Neutrophil (primary cell): ENCODE results near the gene RAD52.
A peak's percentile ranks its signal among the peaks of the same experiment; 100 is the strongest.

Source experiments
- H3K27ac ChIP-seq: fragments of 200-600 bp; sonication (generic); 2 replicates; pipeline ENCODE4 v1.5.1; 2016; ENCODE audit warnings: mild to moderate bottlenecking, moderate library complexity
- H3K27me3 ChIP-seq: fragments of 200-600 bp; sonication (generic); 2 replicates; pipeline ENCODE4 v1.6.0; 2016; ENCODE audit warnings: mild to moderate bottlenecking
- H3K36me3 ChIP-seq: fragments of 200-600 bp; sonication (generic); 2 replicates; pipeline ENCODE4 v1.5.1; 2017
- H3K4me1 ChIP-seq, 2 experiments: fragments of 200-600 bp in 1 of 2; sonication (generic) in 1 of 2; 1 replicate in 1 of 2; 2 replicates in 1 of 2; pipeline versions ENCODE4 v1.5.1 to v1.6.1; 2013 to 2016; ENCODE audit warnings: low read depth in 1 of 2, low read length in 1 of 2, mild to moderate bottlenecking in 1 of 2, moderate library complexity in 1 of 2; ENCODE audit not compliant: control insufficient read depth in 1 of 2, insufficient read depth in 1 of 2
- H3K4me3 ChIP-seq, 2 experiments: fragments of 200-600 bp in 1 of 2; sonication (generic) in 1 of 2; 1 replicate in 1 of 2; 2 replicates in 1 of 2; pipeline ENCODE4 v1.5.1; 2013 to 2016; ENCODE audit warnings: low read depth in 1 of 2, low read length in 1 of 2, mild to moderate bottlenecking in 1 of 2, moderate library complexity in 1 of 2
- H3K9me3 ChIP-seq: fragments of 200-600 bp; sonication (generic); 2 replicates; pipeline ENCODE4 v1.5.1; 2016
- TF ChIP-seq, protein P1 (sequence below): fragments of 200-600 bp; sonication (generic); IDR thresholded peaks from 2 replicates; pipeline ENCODE4 v1.5.1; 2016; ENCODE audit warnings: antibody characterized with exemption

The RAD52 gene

GRCh38 chr12:913919-914698 lies 35.4 kb downstream of the RAD52 start:
- Histone ChIP-seq H3K9me3 (no peaks in the 10 kb centered on the region), H3K27me3 (no peaks in the 10 kb centered on the region), H3K27ac (peak overlapping the region; percentile 62), H3K4me3 (no peak overlapping the region), H3K4me1 (peaks cover 4 to 27% of the 10 kb centered on the region in 2 experiments), H3K36me3 (peaks cover 51% of the 10 kb centered on the region)
- TF ChIP-seq, protein P1, sequence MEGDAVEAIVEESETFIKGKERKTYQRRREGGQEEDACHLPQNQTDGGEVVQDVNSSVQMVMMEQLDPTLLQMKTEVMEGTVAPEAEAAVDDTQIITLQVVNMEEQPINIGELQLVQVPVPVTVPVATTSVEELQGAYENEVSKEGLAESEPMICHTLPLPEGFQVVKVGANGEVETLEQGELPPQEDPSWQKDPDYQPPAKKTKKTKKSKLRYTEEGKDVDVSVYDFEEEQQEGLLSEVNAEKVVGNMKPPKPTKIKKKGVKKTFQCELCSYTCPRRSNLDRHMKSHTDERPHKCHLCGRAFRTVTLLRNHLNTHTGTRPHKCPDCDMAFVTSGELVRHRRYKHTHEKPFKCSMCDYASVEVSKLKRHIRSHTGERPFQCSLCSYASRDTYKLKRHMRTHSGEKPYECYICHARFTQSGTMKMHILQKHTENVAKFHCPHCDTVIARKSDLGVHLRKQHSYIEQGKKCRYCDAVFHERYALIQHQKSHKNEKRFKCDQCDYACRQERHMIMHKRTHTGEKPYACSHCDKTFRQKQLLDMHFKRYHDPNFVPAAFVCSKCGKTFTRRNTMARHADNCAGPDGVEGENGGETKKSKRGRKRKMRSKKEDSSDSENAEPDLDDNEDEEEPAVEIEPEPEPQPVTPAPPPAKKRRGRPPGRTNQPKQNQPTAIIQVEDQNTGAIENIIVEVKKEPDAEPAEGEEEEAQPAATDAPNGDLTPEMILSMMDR = no peak

DNA sequence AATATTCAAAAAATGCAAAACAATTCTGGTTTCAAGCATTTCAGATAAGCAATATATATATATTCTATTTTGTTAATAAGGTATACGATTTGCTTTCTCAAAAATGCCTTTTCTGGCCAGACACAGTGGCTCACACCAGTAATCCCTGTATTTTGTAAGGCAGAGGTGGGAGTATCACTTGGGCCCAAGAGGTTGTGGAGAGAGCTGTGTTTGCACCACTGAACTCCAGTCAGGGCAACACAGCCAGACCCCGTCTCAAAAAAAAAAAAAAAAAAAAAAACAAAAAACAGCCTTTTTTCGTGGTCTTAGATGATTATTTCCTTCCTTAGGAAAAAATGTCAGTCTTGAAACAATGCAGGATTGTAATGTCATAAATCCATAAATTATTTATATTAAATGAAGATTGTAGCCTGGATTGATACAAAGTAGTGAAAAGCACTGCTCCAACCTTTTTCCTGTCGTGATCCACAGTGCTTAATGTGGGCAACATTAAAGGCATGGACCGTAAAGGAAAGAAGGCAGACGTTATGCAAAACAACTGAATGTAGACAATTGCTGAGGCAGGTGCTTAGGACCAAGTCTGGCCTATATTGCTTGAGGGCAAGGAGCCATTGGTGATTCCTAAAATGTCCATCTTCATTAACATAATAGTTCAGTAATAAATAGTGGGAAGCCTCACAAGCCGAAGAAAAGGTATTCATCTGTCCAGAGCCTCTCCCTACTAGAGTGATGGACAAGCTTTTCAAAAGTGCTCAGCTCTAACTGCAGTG lies 36.8 kb downstream of the RAD52 start:
- Histone ChIP-seq H3K27ac (peak overlapping the region; percentile 8), H3K27me3 (no peaks in the 10 kb centered on the region), H3K4me1 (peaks cover 4 to 27% of the 10 kb centered on the region in 2 experiments), H3K4me3 (no peak overlapping the region), H3K9me3 (no peaks in the 10 kb centered on the region), H3K36me3 (peaks cover 65% of the 10 kb centered on the region)
- TF ChIP-seq, protein P1 = no peak

GRCh38 chr12:911191-911826 lies 38.2 kb downstream of the RAD52 start:
- H3K36me3 ChIP-seq = peaks cover 67% of the 10 kb centered on the region
- peaks cover 4 to 27% of the 10 kb centered on the region in 2 experiments for H3K4me1 ChIP-seq
- no peaks in the 10 kb centered on the region for H3K27me3 ChIP-seq
- TF ChIP-seq, protein P1 = no peak
- H3K27ac ChIP-seq = peak overlapping the region; percentile 60
- no peak overlapping the region for H3K4me3 ChIP-seq
- H3K9me3 ChIP-seq = no peaks in the 10 kb centered on the region

GRCh38 chr12:910416-910815 lies 39.1 kb downstream of the RAD52 start:
- peaks cover 13 to 33% of the 10 kb centered on the region in 2 experiments for H3K4me1 ChIP-seq

GRCh38 chr12:909861-910260 lies 39.6 kb downstream of the RAD52 start:
- Histone ChIP-seq H3K4me3 (no peak overlapping the region), H3K4me1 (peaks cover 13 to 31% of the 10 kb centered on the region in 2 experiments), H3K27me3 (no peaks in the 10 kb centered on the region), H3K9me3 (no peaks in the 10 kb centered on the region), H3K36me3 (peaks cover 72% of the 10 kb centered on the region), H3K27ac (no peak overlapping the region)
- TF ChIP-seq, protein P1 = no peak

More at GRCh38 chr12:910416-910815, 39.1 kb downstream of the RAD52 start:
- Histone ChIP-seq H3K4me3 (no peak overlapping the region), H3K36me3 (peaks cover 73% of the 10 kb centered on the region), H3K27ac (peak overlapping the region; percentile 60), H3K27me3 (no peaks in the 10 kb centered on the region), H3K9me3 (no peaks in the 10 kb centered on the region)
- TF ChIP-seq, protein P1 = no peak
